Measurements from ENCODE around the gene LDLRAP1.

GRCh38 chr1:25572107-25572506, 28.7 kb downstream of the LDLRAP1 start:
- TF ChIP-seq CTCF (IDR thresholded peaks at IDR 0.05 in 2 of 3, conservative IDR thresholded peaks at IDR 0.05 in 1 of 3; ENCODE audit: insufficient read depth in 2 of 3, low read depth in 1 of 3, low read length in 3 of 3) (no peak), ZNF717 (CRISPR knock-in tag; IDR thresholded peaks at IDR 0.05) (no peak), SREBF2 (CRISPR knock-in tag; IDR thresholded peaks at IDR 0.05) (no peak), MLX (CRISPR knock-in tag; conservative IDR thresholded peaks at IDR 0.05) (no peak)

Measured in K562 (cell line).